ENCODE measurements around the gene MRPL12. TPM values are rescaled to one million over a fixed set of nuclear protein-coding genes. Genes with fewer than 3 reads are reported as not detected.

Gene MRPL12
- total RNA-seq, 1 experiment from 2014 or later = 140 TPM

GRCh38 chr17:81715872-81716673 is 12.9 kb downstream of the MRPL12 start:
- H3K23ac ChIP-seq (ENCODE audit: insufficient read length, low read depth, low read length) = no peak overlapping the region
- TF ChIP-seq CTCF (conservative IDR thresholded peaks at IDR 0.05) = peak; percentile 22; the same call in 1 of the 3 replicates
- H3K27me3 ChIP-seq (ENCODE audit: insufficient read depth, low read length) = no peaks in the 10 kb centered on the region
- no peak overlapping the region for H2BK15ac ChIP-seq (ENCODE audit: low read depth, low read length)
- H3K23me2 ChIP-seq (ENCODE audit: insufficient read length, low read depth, low read length, poor library complexity, severe bottlenecking) = peaks cover 12% of the 10 kb centered on the region
- Mint-ChIP-seq H3K9me3 (no peaks in the 10 kb centered on the region; a peak in 1 of 5 replicates), H3K4me3 (no peak overlapping the region), H3K36me3 (ENCODE audit: insufficient read depth in 1 of 3, low read depth in 3 of 3) (peaks cover 6 to 19% (median 14%) of the 10 kb centered on the region in 3 experiments), H3K27me3 (ENCODE audit: low read depth) (no peaks in the 10 kb centered on the region; the same call in 1 of the 2 replicates), H3K4me1 (peaks cover 8 to 16% of the 10 kb centered on the region in 2 experiments), H3K27ac (no peak overlapping the region)
- no peaks in the 10 kb centered on the region for H4K20me1 ChIP-seq (ENCODE audit: control insufficient read depth, insufficient read depth, insufficient read length)
- H2AFZ ChIP-seq (ENCODE audit: low read length) = no peak overlapping the region
- no peak overlapping the region for H2BK5ac ChIP-seq (ENCODE audit: insufficient read length, low read length)
- no peaks in the 10 kb centered on the region; the same call in 1 of the 2 replicates for H3K4me1 ChIP-seq (ENCODE audit: insufficient read depth, low read length)
- H2AK5ac ChIP-seq (ENCODE audit: insufficient read length, low read length) = no peak overlapping the region
- no peak overlapping the region for H3K27ac ChIP-seq (ENCODE audit: insufficient read length, low read depth, low read length)
- H3K56ac ChIP-seq (ENCODE audit: insufficient read length, low read depth, low read length) = no peak overlapping the region
- no peak overlapping the region for H2BK120ac ChIP-seq (ENCODE audit: low read depth, low read length, poor library complexity, severe bottlenecking)
- H2BK12ac ChIP-seq (ENCODE audit: insufficient read length, low read depth, low read length) = no peak overlapping the region
- H3K79me1 ChIP-seq (ENCODE audit: insufficient read depth, low read depth, low read length, poor library complexity, severe bottlenecking) = no peaks in the 10 kb centered on the region
- no peak overlapping the region for H3K9ac ChIP-seq (ENCODE audit: extremely low read depth, insufficient read length, low read length)
- H4K91ac ChIP-seq (ENCODE audit: insufficient read length, low read depth, low read length) = no peak overlapping the region
- no peak for DNase-seq
- H4K5ac ChIP-seq (ENCODE audit: insufficient read length, low read depth, low read length) = no peak overlapping the region
- H3K9me3 ChIP-seq (ENCODE audit: control insufficient read depth, low read depth, low read length) = no peaks in the 10 kb centered on the region
- H3K18ac ChIP-seq (ENCODE audit: insufficient read length, low read depth, low read length) = no peak overlapping the region
- no peaks in the 10 kb centered on the region; the same call in 1 of the 2 replicates for H3K79me2 ChIP-seq (ENCODE audit: insufficient read depth, low read length)
- WGBS (ENCODE audit: extremely low coverage, insufficient read length, low lambda C conversion rate) = no CpG with 5 or more reads among the region's 43 CpGs
- no peak overlapping the region for H3K4ac ChIP-seq (ENCODE audit: low read depth, low read length)
- no peak overlapping the region for H4K8ac ChIP-seq (replicated peaks; ENCODE audit: insufficient read length, low read depth, low read length)
- no peak overlapping the region for H3K4me2 ChIP-seq (ENCODE audit: insufficient read depth, insufficient read length, low read length)
- no peak overlapping the region for H3T11ph ChIP-seq (ENCODE audit: low read length)
- no peak overlapping the region for H2BK20ac ChIP-seq (ENCODE audit: low read depth, low read length, poor library complexity, severe bottlenecking)
- H3K14ac ChIP-seq (ENCODE audit: insufficient read depth, low read length) = no peak overlapping the region

All from H9 (cell line).